Tibial nerve (tissue), 4 donors: ENCODE data around the gene RNF166. TPM values are rescaled to one million over a fixed set of nuclear protein-coding genes. Genes with fewer than 3 reads are reported as not detected.

ENCODE experiments used
- DNase-seq, 2 donors: peaks; one replicate each; pipeline ENCODE4 v3.0.0-alpha.2; 2019; ENCODE audit warnings: low spot score in 2 of 2
- H3K27ac ChIP-seq, 4 donors: fragments of 200-600 bp; sonication (generic) in 3 of 4; one replicate each; pipeline ENCODE4 v1.5.1; 2017 to 2019; ENCODE audit warnings: mild to moderate bottlenecking in 1 of 4
- H3K27me3 ChIP-seq, 2 donors: fragments of 200-600 bp; sonication (generic) in 1 of 2; one replicate each; pipeline versions ENCODE4 v1.5.1 to v1.6.0; 2017 to 2019
- H3K36me3 ChIP-seq, 3 donors: fragments of 200-600 bp; sonication (generic); one replicate each; pipeline ENCODE4 v1.5.1; 2018 to 2019
- H3K4me1 ChIP-seq, 4 donors: fragments of 200-600 bp; sonication (generic) in 3 of 4; one replicate each; pipeline ENCODE4 v1.5.1; 2017 to 2019
- H3K4me3 ChIP-seq, 4 donors: fragments of 200-600 bp; sonication (generic) in 3 of 4; one replicate each; pipeline ENCODE4 v1.5.1; 2017 to 2019; ENCODE audit warnings: mild to moderate bottlenecking in 1 of 4, moderate library complexity in 1 of 4
- H3K9me3 ChIP-seq, 4 donors: fragments of 200-600 bp; sonication (generic) in 3 of 4; one replicate each; pipeline ENCODE4 v1.5.1; 2017 to 2019
- EP300 ChIP-seq, 2 donors: sonication (generic); formaldehyde crosslinking; IDR thresholded peaks; one replicate each; pipeline ENCODE4 v1.6.1; 2017; ENCODE audit warnings: antibody characterized with exemption in 2 of 2, mild to moderate bottlenecking in 1 of 2
- POLR2A ChIP-seq, 2 donors: fragments of 450-650 bp; IDR thresholded peaks; one replicate each; pipeline ENCODE4 v1.6.1; 2017; ENCODE audit warnings: antibody characterized with exemption in 2 of 2, mild to moderate bottlenecking in 2 of 2, moderate library complexity in 2 of 2
- WGBS, 2 donors: methylation state at CpG; one replicate each; pipeline ENCODE4 v1.1.5; 2018; 5-methylcytosine and 5-hydroxymethylcytosine counted together
- total RNA-seq, 4 donors: library from RNA; depleted of rRNA; stranded (reverse); fragments of >200 nt; gene quantifications; one replicate each; pipeline ENCODE4 v1.1.0, GENCODE V29; 2016
- TF ChIP-seq, protein P1 (sequence below), 5 experiments: fragments of 200-600 bp in 3 of 5; fragments of 450-650 bp in 2 of 5; sonication (generic) in 3 of 5; IDR thresholded peaks; one replicate each; pipeline ENCODE4 v1.5.1; 2016 to 2019; ENCODE audit warnings: antibody characterized with exemption in 5 of 5, mild to moderate bottlenecking in 3 of 5, moderate library complexity in 2 of 5

RNF166 gene
- total RNA-seq, 4 donors from 2014 or later, result 36.5 to 56.7 (median 43.5) TPM

DNA sequence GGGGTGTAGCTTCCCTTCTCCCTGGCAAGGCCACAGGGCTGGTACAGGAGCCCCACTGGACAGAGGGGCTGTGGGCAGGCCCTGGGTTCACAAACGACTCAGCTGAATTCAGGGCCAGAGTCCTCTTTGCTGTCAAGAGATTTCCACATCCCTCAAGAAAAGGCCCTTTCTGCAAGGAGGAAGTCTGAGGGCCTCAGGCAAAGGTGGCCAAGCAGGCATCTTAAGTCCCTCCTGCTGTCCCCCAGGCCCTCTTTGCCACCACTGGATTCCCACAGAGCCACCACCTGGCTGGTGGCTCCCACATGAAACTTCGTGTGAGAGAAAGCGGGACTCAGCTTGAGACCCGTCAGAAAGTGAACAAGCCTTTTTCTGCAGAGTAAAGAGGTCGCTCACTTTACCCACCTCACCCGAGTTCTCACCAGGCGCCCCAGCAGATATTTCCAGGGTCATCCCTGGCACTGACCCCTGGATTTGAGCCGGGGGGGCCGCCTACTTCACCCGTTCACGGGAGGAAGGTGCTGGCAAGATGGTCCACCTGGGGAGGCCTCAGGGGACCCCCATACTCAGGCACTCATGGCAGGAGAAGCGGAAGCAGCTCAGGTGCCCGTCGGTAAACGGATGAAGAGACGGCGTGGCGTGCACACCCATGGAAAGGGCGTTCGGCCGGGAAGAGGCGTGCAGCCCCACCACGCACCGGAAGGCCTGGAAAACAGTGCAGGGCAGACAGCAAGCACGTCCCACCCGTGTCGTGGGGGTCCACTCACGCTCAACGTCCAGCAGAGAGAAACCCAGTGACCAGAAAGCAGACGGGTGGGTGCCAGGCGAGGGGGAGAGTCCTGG, 3.6 kb downstream of the RNF166 start:
- H3K27ac ChIP-seq, result peak overlapping the region in 3 of 4 donors; percentile 84 to 95 (median 89)
- peaks cover 0 to 56% (median 4%) of the 10 kb centered on the region in 3 donors for H3K36me3 ChIP-seq
- no peak for DNase-seq

DNA sequence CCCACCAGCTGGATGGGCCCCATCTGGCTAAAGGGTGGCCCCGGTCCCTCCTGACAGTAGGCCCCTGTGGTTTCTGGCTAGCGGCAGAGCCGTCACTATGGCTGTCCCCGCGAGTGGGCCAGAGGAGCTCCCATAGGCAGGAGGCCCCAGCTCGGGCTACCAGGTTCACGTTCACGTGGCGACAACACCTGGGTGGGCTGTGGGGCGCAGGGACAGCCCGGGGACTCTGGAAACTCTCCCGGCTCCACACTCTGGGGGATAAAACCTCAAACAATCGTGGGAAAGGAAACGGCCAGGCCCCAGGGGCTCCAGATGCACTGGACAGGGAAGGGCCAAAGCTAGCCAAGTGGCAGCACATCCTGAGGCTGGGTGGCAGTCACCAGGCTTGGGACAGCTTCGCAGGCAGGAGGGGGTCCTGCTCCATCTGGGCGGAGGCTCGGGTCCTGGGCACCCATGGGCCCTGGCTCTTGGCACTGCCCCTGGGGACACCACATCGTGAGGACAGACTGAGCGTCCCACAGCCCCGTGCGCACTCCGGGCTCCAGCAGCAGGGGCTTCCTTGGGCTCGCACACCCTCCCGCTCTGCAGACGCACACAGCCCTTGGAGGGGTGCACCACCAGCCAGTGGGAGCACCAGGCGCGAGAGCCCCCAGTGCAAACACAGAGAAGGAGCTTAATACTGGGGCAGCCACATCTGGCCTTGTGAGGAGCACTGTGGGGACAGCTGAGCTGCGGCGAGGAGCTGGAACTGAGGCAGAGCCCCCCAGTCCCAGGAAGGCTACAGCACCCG, 4.4 kb downstream of the RNF166 start:
- Histone ChIP-seq H3K9me3 (no peaks in the 10 kb centered on the region), H3K27ac (peak overlapping the region in 3 of 4 donors; percentile 70 to 95 (median 89)), H3K4me3 (peak overlapping the region in 2 of 4 donors; percentile 12 to 19), H3K27me3 (no peaks in the 10 kb centered on the region), H3K36me3 (peaks cover 0 to 65% (median 9%) of the 10 kb centered on the region in 3 donors), H3K4me1 (peaks cover 0 to 64% (median 30%) of the 10 kb centered on the region in 4 donors)
- 75 to 82% methylated on average over 24 to 25 of the region's 30 CpGs for whole genome bisulfite sequencing, 2 donors
- no peak for TF ChIP-seq EP300 (IDR thresholded peaks at IDR 0.05)
- TF ChIP-seq, protein P1, sequence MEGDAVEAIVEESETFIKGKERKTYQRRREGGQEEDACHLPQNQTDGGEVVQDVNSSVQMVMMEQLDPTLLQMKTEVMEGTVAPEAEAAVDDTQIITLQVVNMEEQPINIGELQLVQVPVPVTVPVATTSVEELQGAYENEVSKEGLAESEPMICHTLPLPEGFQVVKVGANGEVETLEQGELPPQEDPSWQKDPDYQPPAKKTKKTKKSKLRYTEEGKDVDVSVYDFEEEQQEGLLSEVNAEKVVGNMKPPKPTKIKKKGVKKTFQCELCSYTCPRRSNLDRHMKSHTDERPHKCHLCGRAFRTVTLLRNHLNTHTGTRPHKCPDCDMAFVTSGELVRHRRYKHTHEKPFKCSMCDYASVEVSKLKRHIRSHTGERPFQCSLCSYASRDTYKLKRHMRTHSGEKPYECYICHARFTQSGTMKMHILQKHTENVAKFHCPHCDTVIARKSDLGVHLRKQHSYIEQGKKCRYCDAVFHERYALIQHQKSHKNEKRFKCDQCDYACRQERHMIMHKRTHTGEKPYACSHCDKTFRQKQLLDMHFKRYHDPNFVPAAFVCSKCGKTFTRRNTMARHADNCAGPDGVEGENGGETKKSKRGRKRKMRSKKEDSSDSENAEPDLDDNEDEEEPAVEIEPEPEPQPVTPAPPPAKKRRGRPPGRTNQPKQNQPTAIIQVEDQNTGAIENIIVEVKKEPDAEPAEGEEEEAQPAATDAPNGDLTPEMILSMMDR (IDR thresholded peaks at IDR 0.05), result no peak
- no peak for TF ChIP-seq POLR2A (IDR thresholded peaks at IDR 0.05)
- no peak for DNase-seq

More for the DNA sequence above, 3.6 kb downstream of the RNF166 start:
- Histone ChIP-seq H3K9me3 (no peaks in the 10 kb centered on the region), H3K4me1 (peaks cover 0 to 72% (median 36%) of the 10 kb centered on the region in 4 donors), H3K27me3 (no peaks in the 10 kb centered on the region), H3K4me3 (peak overlapping the region in 2 of 4 donors; percentile 12 to 22)
- no peak for TF ChIP-seq POLR2A (IDR thresholded peaks at IDR 0.05)
- TF ChIP-seq, protein P1 (IDR thresholded peaks at IDR 0.05), result no peak
- WGBS, 2 donors, result 82 to 83% methylated on average over 30 to 31 of the region's 31 CpGs

DNA sequence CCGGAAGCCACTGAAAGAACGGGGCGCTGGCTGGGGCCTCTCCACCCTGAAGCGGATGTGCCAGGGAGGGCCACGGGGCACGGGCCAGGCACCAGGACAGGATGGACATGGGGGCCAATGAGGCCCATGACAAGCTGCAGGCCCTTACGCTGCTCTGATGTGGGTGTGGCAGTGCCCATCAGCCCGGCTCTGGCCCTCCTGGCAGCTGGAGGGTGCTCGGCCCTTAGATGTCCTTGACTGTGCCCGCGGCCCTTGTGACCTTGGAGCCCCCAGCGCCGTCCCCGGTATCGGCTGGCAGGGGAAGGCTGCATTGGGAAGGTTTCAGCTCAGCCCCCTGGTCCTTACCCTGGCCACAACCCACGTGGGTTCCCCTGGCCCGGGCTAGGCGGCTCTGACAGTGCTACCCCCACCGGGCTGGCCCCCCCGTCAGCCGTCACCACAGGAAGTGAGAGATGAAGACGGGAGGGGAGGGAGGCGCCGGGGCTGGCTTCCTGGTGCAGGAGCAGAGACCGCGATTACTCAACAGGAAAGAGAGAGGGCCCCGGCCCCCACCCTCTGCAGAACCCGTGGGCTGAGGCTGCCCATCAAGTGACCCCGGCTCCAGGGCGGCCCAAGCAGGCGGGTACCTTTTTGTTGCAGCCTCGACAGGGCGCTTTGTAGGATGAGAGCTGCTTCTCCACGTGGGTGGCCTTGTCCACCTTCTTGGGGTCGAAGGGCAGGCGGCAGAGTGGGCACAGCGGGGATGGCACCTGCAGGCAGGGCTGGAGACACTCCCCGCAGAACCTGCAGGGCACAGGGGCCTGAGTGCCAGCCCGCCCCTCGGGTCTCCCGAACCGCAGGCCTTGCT, 5.3 kb downstream of the RNF166 start:
- 50 to 64% methylated on average over 23 to 40 of the region's 42 CpGs for WGBS, 2 donors
- H3K27me3 ChIP-seq, result no peaks in the 10 kb centered on the region
- H3K4me3 ChIP-seq, result peak overlapping the region in 2 of 4 donors; percentile 18 to 19
- TF ChIP-seq, protein P1 (IDR thresholded peaks at IDR 0.05), result no peak
- TF ChIP-seq POLR2A (IDR thresholded peaks at IDR 0.05) (peak in 1 of 2 donors; percentile 16), EP300 (IDR thresholded peaks at IDR 0.05) (peak; percentile 49 to 71)
- H3K36me3 ChIP-seq, result peaks cover 0 to 74% (median 9%) of the 10 kb centered on the region in 3 donors
- peaks cover 0 to 63% (median 29%) of the 10 kb centered on the region in 4 donors for H3K4me1 ChIP-seq
- peak overlapping the region in 3 of 4 donors; percentile 70 to 95 (median 89) for H3K27ac ChIP-seq
- H3K9me3 ChIP-seq, result no peaks in the 10 kb centered on the region
- peak; percentile 74 to 81 for DNase-seq

DNA sequence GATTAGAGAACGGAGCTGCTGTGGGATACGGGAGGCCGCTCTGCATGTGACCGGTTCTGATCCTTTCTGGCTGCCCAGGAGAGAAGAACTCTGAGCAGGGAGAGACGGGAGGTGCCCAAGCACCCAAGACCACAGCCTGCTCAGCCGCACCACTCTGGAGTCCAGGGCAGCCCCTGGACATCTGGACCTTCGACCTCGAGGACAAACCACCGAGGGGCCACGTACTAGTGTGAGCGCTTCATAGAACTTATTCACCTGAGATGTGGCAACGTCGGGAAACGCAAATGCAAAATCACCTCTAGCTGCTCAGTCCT, 5.9 kb downstream of the RNF166 start:
- 76 to 87% methylated on average over 14 of the region's 14 CpGs for WGBS, 2 donors

More for the DNA sequence above, 5.9 kb downstream of the RNF166 start:
- Histone ChIP-seq H3K4me1 (peaks cover 0 to 58% (median 25%) of the 10 kb centered on the region in 4 donors), H3K9me3 (no peaks in the 10 kb centered on the region), H3K4me3 (peak overlapping the region in 2 of 4 donors; percentile 4 to 18), H3K27ac (peak overlapping the region in 2 of 4 donors; percentile 89 to 95), H3K36me3 (peaks cover 0 to 80% (median 9%) of the 10 kb centered on the region in 3 donors), H3K27me3 (no peaks in the 10 kb centered on the region)
- TF ChIP-seq, protein P1 (IDR thresholded peaks at IDR 0.05), result no peak
- TF ChIP-seq EP300 (IDR thresholded peaks at IDR 0.05) (no peak), POLR2A (IDR thresholded peaks at IDR 0.05) (no peak)
- no peak for DNase-seq
